HFFc6 (cell line): ENCODE measurements around the gene DDAH1. TPM values are rescaled to one million over a fixed set of nuclear protein-coding genes. Genes with fewer than 3 reads are reported as not detected.

Experiments
- DNase-seq: peaks from one replicate; pipeline ENCODE4 v3.0.0-alpha.2; 2018
- H3K27ac Mint-ChIP-seq: 2 replicates; pipeline ENCODE4 v1.8.0; 2020; ENCODE audit warnings: mild to moderate bottlenecking, mixed read lengths
- H3K27me3 Mint-ChIP-seq: 2 replicates; pipeline ENCODE4 v1.8.0; 2021; ENCODE audit warnings: mild to moderate bottlenecking, moderate library complexity, mixed read lengths; ENCODE audit not compliant: insufficient read depth
- H3K36me3 Mint-ChIP-seq: 2 replicates; pipeline ENCODE4 v1.8.0; 2021; ENCODE audit warnings: low read depth, mixed read lengths
- H3K4me1 Mint-ChIP-seq: 2 replicates; pipeline ENCODE4 v1.8.0; 2020; ENCODE audit warnings: low read depth, mixed read lengths
- H3K4me3 Mint-ChIP-seq: 2 replicates; pipeline ENCODE4 v1.8.0; 2020; ENCODE audit warnings: mild to moderate bottlenecking, moderate library complexity, mixed read lengths
- H3K9me3 Mint-ChIP-seq: 2 replicates; pipeline ENCODE4 v1.8.0; 2020; ENCODE audit warnings: mild to moderate bottlenecking, mixed read lengths
- CTCF ChIP-seq: fragments of 200-600 bp; sonication (generic); IDR thresholded peaks from 2 replicates; pipeline ENCODE4 v1.5.0; 2021; ENCODE audit warnings: antibody characterized with exemption, mild to moderate bottlenecking
- total RNA-seq, 6 experiments: library from RNA; stranded (reverse); fragmentation: NEBNext Ultra II Directional; extraction: Animal tissue kit (Norgen Biotek cat#: 25700); gene quantifications; 2 replicates in 1 of 6; 3 replicates in 5 of 6; pipeline ENCODE4 v1.2.3, GENCODE V29; 2021

DDAH1 gene
- total RNA-seq, 6 experiments from 2014 or later = 235 to 320 (median 277) TPM

GRCh38 chr1:85463731-85464496, 1.0 kb downstream of the DDAH1 start:
- H3K9me3 Mint-ChIP-seq = peaks cover 11% of the 10 kb centered on the region; the same call in 1 of the 2 replicates
- H3K36me3 Mint-ChIP-seq = peaks cover 37% of the 10 kb centered on the region
- no peak; the same call in 1 of the 2 replicates for TF ChIP-seq CTCF
- H3K27me3 Mint-ChIP-seq = peaks cover 39% of the 10 kb centered on the region
- peak overlapping the region; percentile 89 for H3K4me3 Mint-ChIP-seq
- peak overlapping the region; percentile 82 for H3K27ac Mint-ChIP-seq
- H3K4me1 Mint-ChIP-seq = peaks cover 85% of the 10 kb centered on the region
- DNase-seq = peak; percentile 47

- no peak for DNase-seq
- H3K36me3 Mint-ChIP-seq = peaks cover 37% of the 10 kb centered on the region
- H3K9me3 Mint-ChIP-seq = peaks cover 11% of the 10 kb centered on the region; the same call in 1 of the 2 replicates
- peak overlapping the region; percentile 82 for H3K27ac Mint-ChIP-seq
- TF ChIP-seq CTCF = no peak
- H3K4me3 Mint-ChIP-seq = peak overlapping the region; percentile 89
- peaks cover 33% of the 10 kb centered on the region for H3K27me3 Mint-ChIP-seq
- peaks cover 85% of the 10 kb centered on the region for H3K4me1 Mint-ChIP-seq
These were observed 1.9 kb downstream of the DDAH1 start for GRCh38 chr1:85462931-85463649.

GRCh38 chr1:85461216-85461918, 3.6 kb downstream of the DDAH1 start:
- TF ChIP-seq CTCF = no peak
- Mint-ChIP-seq H3K27ac (peak overlapping the region; percentile 3; the same call in 1 of the 2 replicates), H3K4me3 (peak overlapping the region; percentile 40), H3K9me3 (peaks cover 10% of the 10 kb centered on the region; the same call in 1 of the 2 replicates), H3K36me3 (peaks cover 39% of the 10 kb centered on the region), H3K4me1 (peaks cover 84% of the 10 kb centered on the region), H3K27me3 (peaks cover 32% of the 10 kb centered on the region)
- no peak for DNase-seq

- Mint-ChIP-seq H3K9me3 (peaks cover 3% of the 10 kb centered on the region; the same call in 1 of the 2 replicates), H3K4me3 (peak overlapping the region; percentile 38; the same call in 1 of the 2 replicates), H3K27ac (peak overlapping the region; percentile 58; the same call in 1 of the 2 replicates), H3K27me3 (peaks cover 29% of the 10 kb centered on the region), H3K4me1 (peaks cover 77% of the 10 kb centered on the region), H3K36me3 (peaks cover 44% of the 10 kb centered on the region)
- DNase-seq = no peak
- no peak for TF ChIP-seq CTCF
These were observed 4.3 kb downstream of the DDAH1 start for GRCh38 chr1:85460555-85461088.

- Mint-ChIP-seq H3K4me1 (peaks cover 73% of the 10 kb centered on the region), H3K27me3 (peaks cover 24% of the 10 kb centered on the region), H3K9me3 (no peaks in the 10 kb centered on the region), H3K4me3 (0 out of 2 replicates have a peak overlapping the region, but pooled peaks have one; percentile 5), H3K27ac (peak overlapping the region; percentile 2), H3K36me3 (peaks cover 53% of the 10 kb centered on the region)
- no peak for DNase-seq
- no peak for TF ChIP-seq CTCF
These were observed 5.7 kb downstream of the DDAH1 start for GRCh38 chr1:85459290-85459689.
